IPS-11a (cell line): ENCODE data around the gene ERICH6.
"Not testable (repeated sequence)": the region's sequence is repeated elsewhere in the genome, so short reads cannot be mapped to it uniquely, and the experiment has no call there.

Experiments used
- H3K4me3 ChIP-seq: one replicate; pipeline ENCODE4 v1.5.1; 2013; ENCODE audit warnings: low read depth, low read length, control low read depth

Gene ERICH6

GRCh38 chr3:150682824-150683223, 20.9 kb downstream of the ERICH6 start:
- no peak overlapping the region for H3K4me3 ChIP-seq

- H3K4me3 ChIP-seq: no peak overlapping the region
Measured at GRCh38 chr3:150682279-150682678, 21.4 kb downstream of the ERICH6 start.

- H3K4me3 ChIP-seq: no peak overlapping the region
Measured at GRCh38 chr3:150681057-150681456, 22.7 kb downstream of the ERICH6 start.

GRCh38 chr3:150680562-150680961, 23.2 kb downstream of the ERICH6 start:
- no peak overlapping the region for H3K4me3 ChIP-seq

- no peak overlapping the region for H3K4me3 ChIP-seq
Measured at GRCh38 chr3:150675587-150675986, 28.1 kb downstream of the ERICH6 start.

- no peak overlapping the region for H3K4me3 ChIP-seq
Measured at GRCh38 chr3:150673966-150674365, 29.8 kb downstream of the ERICH6 start.

- no peak overlapping the region for H3K4me3 ChIP-seq
Measured at GRCh38 chr3:150666167-150666566, 37.6 kb downstream of the ERICH6 start.

GRCh38 chr3:150663461-150663860, 40.3 kb downstream of the ERICH6 start:
- no peak overlapping the region for H3K4me3 ChIP-seq

- H3K4me3 ChIP-seq: no peak overlapping the region
Measured at GRCh38 chr3:150662410-150663200, 41.1 kb downstream of the ERICH6 start.

- H3K4me3 ChIP-seq: no peak overlapping the region
Measured at GRCh38 chr3:150656316-150656715, 47.4 kb downstream of the ERICH6 start.

- H3K4me3 ChIP-seq: no peak overlapping the region
Measured at GRCh38 chr3:150653110-150653561, 50.6 kb downstream of the ERICH6 start.

- H3K4me3 ChIP-seq: no peak overlapping the region
Measured at GRCh38 chr3:150640256-150640655, 63.5 kb downstream of the ERICH6 start.

GRCh38 chr3:150639262-150639661, 64.5 kb downstream of the ERICH6 start:
- H3K4me3 ChIP-seq: no peak overlapping the region

GRCh38 chr3:150636258-150636657, 67.5 kb downstream of the ERICH6 start:
- no peak overlapping the region for H3K4me3 ChIP-seq

- no peak overlapping the region for H3K4me3 ChIP-seq
Measured at GRCh38 chr3:150635526-150635925, 68.2 kb downstream of the ERICH6 start.

- H3K4me3 ChIP-seq: no peak overlapping the region
Measured at GRCh38 chr3:150635076-150635475, 68.6 kb downstream of the ERICH6 start.

GRCh38 chr3:150631515-150632221, 72.1 kb downstream of the ERICH6 start:
- H3K4me3 ChIP-seq: no peak overlapping the region

- H3K4me3 ChIP-seq: no peak overlapping the region
Measured at GRCh38 chr3:150627557-150627956, 76.2 kb downstream of the ERICH6 start.

- H3K4me3 ChIP-seq: no peak overlapping the region
Measured at GRCh38 chr3:150626148-150626930, 77.4 kb downstream of the ERICH6 start.

GRCh38 chr3:150623945-150624344, 79.8 kb downstream of the ERICH6 start:
- H3K4me3 ChIP-seq: no peak overlapping the region

GRCh38 chr3:150622955-150623354, 80.8 kb downstream of the ERICH6 start:
- H3K4me3 ChIP-seq: not testable (repeated sequence)
